Thymus (tissue), 11 donors: Measurements from ENCODE around the gene NEB. TPM values are rescaled to one million over a fixed set of nuclear protein-coding genes. Genes with fewer than 3 reads are reported as not detected.
"Not testable (repeated sequence)": the region's sequence is repeated elsewhere in the genome, so short reads cannot be mapped to it uniquely, and the experiment has no call there.

Experiments used
- DNase-seq, 9 donors: peaks; one replicate each; pipeline ENCODE4 v3.0.0-alpha.2; 2013; ENCODE audit warnings: low spot score in 9 of 9, low read depth in 6 of 9, missing footprints in 1 of 9
- H3K27ac ChIP-seq, 2 donors: one replicate each; pipeline ENCODE4 v1.5.1; 2013; ENCODE audit warnings: control low read depth in 1 of 2, low read depth in 1 of 2, low read length in 1 of 2, mild to moderate bottlenecking in 1 of 2, moderate library complexity in 1 of 2
- H3K27me3 ChIP-seq, 2 donors: one replicate each; pipeline ENCODE4 v1.5.1; 2013; ENCODE audit warnings: low read length in 1 of 2; ENCODE audit not compliant: control insufficient read depth in 2 of 2, insufficient read depth in 1 of 2
- H3K36me3 ChIP-seq, 2 donors: one replicate each; pipeline ENCODE4 v1.5.1; 2013; ENCODE audit warnings: low read length in 1 of 2, mild to moderate bottlenecking in 1 of 2, moderate library complexity in 1 of 2; ENCODE audit not compliant: control insufficient read depth in 2 of 2, insufficient read depth in 2 of 2
- H3K4me1 ChIP-seq, 2 donors: one replicate each; pipeline ENCODE4 v1.5.1; 2013; ENCODE audit warnings: low read length in 2 of 2; ENCODE audit not compliant: control insufficient read depth in 2 of 2, insufficient read depth in 2 of 2
- H3K4me3 ChIP-seq, 2 donors: one replicate each; pipeline ENCODE4 v1.5.1; 2013; ENCODE audit warnings: low read length in 2 of 2, control low read depth in 1 of 2, mild to moderate bottlenecking in 1 of 2
- H3K9me3 ChIP-seq, 2 donors: one replicate each; pipeline ENCODE4 v1.5.1; 2013; ENCODE audit warnings: low read length in 1 of 2, mild to moderate bottlenecking in 1 of 2; ENCODE audit not compliant: control insufficient read depth in 2 of 2, insufficient read depth in 1 of 2
- WGBS: extraction: QIAGEN DNeasy Blood & Tissue Kit; methylation state at CpG from one replicate; pipeline ENCODE4 v1.1.7; 2013; 5-methylcytosine and 5-hydroxymethylcytosine counted together
- polyA plus RNA-seq: library from polyadenylated mRNA; stranded (reverse); fragments of 200-250 nt; gene quantifications from one replicate; pipeline ENCODE4 v1.2.3, GENCODE V29; 2013
- total RNA-seq: library from RNA; stranded (reverse); fragments of 120-200 nt; gene quantifications from one replicate; pipeline ENCODE4 v1.2.4, GENCODE V29; 2013
- donor health status: healthy.

Gene NEB
- total and polyA plus RNA-seq, 2 donors, result 3.9 to 4.3 TPM

GRCh38 chr2:151576080-151576479 is 158.2 kb downstream of the NEB start:
- no peaks in the 10 kb centered on the region for H3K4me1 ChIP-seq
- no peak overlapping the region for H3K27ac ChIP-seq
- no peak overlapping the region for H3K4me3 ChIP-seq
- H3K9me3 ChIP-seq, result no peaks in the 10 kb centered on the region
- no peak for DNase-seq
- H3K27me3 ChIP-seq, result no peaks in the 10 kb centered on the region
- no peaks in the 10 kb centered on the region for H3K36me3 ChIP-seq
- 95% methylated on average over 4 of the region's 4 CpGs for WGBS

- Histone ChIP-seq H3K27me3 (no peaks in the 10 kb centered on the region), H3K27ac (no peak overlapping the region), H3K4me1 (no peaks in the 10 kb centered on the region), H3K36me3 (no peaks in the 10 kb centered on the region), H3K4me3 (no peak overlapping the region), H3K9me3 (no peaks in the 10 kb centered on the region)
- WGBS, result 97% methylated on average over 5 of the region's 5 CpGs
- no peak for DNase-seq
Observed at GRCh38 chr2:151575338-151575737, 158.9 kb downstream of the NEB start.

GRCh38 chr2:151570191-151570590 is 164.1 kb downstream of the NEB start:
- WGBS, result 99% methylated on average over 8 of the region's 8 CpGs
- H3K27me3 ChIP-seq, result no peaks in the 10 kb centered on the region
- DNase-seq, result no peak
- no peaks in the 10 kb centered on the region for H3K4me1 ChIP-seq
- H3K27ac ChIP-seq, result no peak overlapping the region
- no peaks in the 10 kb centered on the region for H3K9me3 ChIP-seq
- no peak overlapping the region for H3K4me3 ChIP-seq
- no peaks in the 10 kb centered on the region for H3K36me3 ChIP-seq

GRCh38 chr2:151569167-151569566 is 165.1 kb downstream of the NEB start:
- Histone ChIP-seq H3K9me3 (no peaks in the 10 kb centered on the region), H3K27me3 (no peaks in the 10 kb centered on the region), H3K36me3 (no peaks in the 10 kb centered on the region), H3K4me1 (no peaks in the 10 kb centered on the region), H3K27ac (no peak overlapping the region), H3K4me3 (no peak overlapping the region)
- 93% methylated on average over 8 of the region's 8 CpGs for WGBS
- no peak for DNase-seq

- Histone ChIP-seq H3K9me3 (no peaks in the 10 kb centered on the region), H3K4me3 (no peak overlapping the region), H3K27ac (no peak overlapping the region), H3K36me3 (no peaks in the 10 kb centered on the region), H3K27me3 (no peaks in the 10 kb centered on the region), H3K4me1 (no peaks in the 10 kb centered on the region)
- DNase-seq, result no peak
- WGBS, result 97% methylated on average over 7 of the region's 7 CpGs
Observed at GRCh38 chr2:151568501-151568900, 165.8 kb downstream of the NEB start.

- Histone ChIP-seq H3K27ac (no peak overlapping the region), H3K27me3 (no peaks in the 10 kb centered on the region), H3K4me1 (no peaks in the 10 kb centered on the region), H3K9me3 (no peaks in the 10 kb centered on the region), H3K36me3 (no peaks in the 10 kb centered on the region), H3K4me3 (no peak overlapping the region)
- 96% methylated on average over 5 of the region's 5 CpGs for WGBS
- no peak for DNase-seq
Observed at GRCh38 chr2:151567006-151567405, 167.3 kb downstream of the NEB start.

DNA sequence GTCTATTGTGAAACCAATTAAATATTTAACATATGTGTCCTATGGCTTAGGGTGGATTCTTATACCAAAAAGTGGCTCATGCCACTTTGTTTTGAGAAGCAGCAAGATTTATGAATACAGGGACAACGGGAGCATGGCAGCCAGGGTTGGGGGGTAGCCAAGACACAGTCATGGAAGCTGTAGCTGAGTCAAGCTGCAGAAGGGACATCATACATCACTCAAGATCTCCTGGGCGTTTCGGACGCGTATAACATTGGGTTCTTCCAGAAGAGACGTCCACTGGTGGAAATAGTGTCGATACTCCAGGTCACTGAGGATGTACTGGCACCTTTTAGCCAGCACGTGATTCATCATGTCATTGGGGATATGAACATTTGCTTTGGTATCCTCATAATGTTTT is 171.9 kb downstream of the NEB start:
- Histone ChIP-seq H3K4me1 (no peaks in the 10 kb centered on the region), H3K27me3 (no peaks in the 10 kb centered on the region), H3K27ac (no peak overlapping the region), H3K4me3 (no peak overlapping the region), H3K9me3 (no peaks in the 10 kb centered on the region), H3K36me3 (no peaks in the 10 kb centered on the region)
- no peak for DNase-seq
- WGBS, result 97% methylated on average over 8 of the region's 8 CpGs

GRCh38 chr2:151560289-151560688 is 174.0 kb downstream of the NEB start:
- WGBS, result 66% methylated on average over 3 of the region's 3 CpGs
- Histone ChIP-seq H3K4me3 (no peak overlapping the region), H3K27ac (no peak overlapping the region), H3K27me3 (no peaks in the 10 kb centered on the region), H3K9me3 (no peaks in the 10 kb centered on the region), H3K36me3 (no peaks in the 10 kb centered on the region), H3K4me1 (no peaks in the 10 kb centered on the region)
- DNase-seq, result no peak

GRCh38 chr2:151559431-151559830 is 174.8 kb downstream of the NEB start:
- 95% methylated on average over 2 of the region's 2 CpGs for WGBS

GRCh38 chr2:151557883-151558282 is 176.4 kb downstream of the NEB start:
- 14% methylated on average over 2 of the region's 2 CpGs for WGBS
- H3K36me3 ChIP-seq, H3K4me3 ChIP-seq, H3K27me3 ChIP-seq, DNase-seq, H3K27ac ChIP-seq, H3K4me1 ChIP-seq, H3K9me3 ChIP-seq: not testable (repeated sequence)

More at GRCh38 chr2:151559431-151559830, 174.8 kb downstream of the NEB start:
- H3K36me3 ChIP-seq, H3K4me3 ChIP-seq, H3K27ac ChIP-seq, DNase-seq, H3K27me3 ChIP-seq, H3K9me3 ChIP-seq, H3K4me1 ChIP-seq: not testable (repeated sequence)
